Caco-2 (cell line): ENCODE measurements around the gene EBF3. TPM values are rescaled to one million over a fixed set of nuclear protein-coding genes. Genes with fewer than 3 reads are reported as not detected.

Experiments
- BruUV-seq: library from RNA; stranded (reverse); fragments of 400-500 nt; replicated peaks from 2 replicates; lab custom pipeline; 2021; lab: Mats Ljungman, UMichigan
- CTCF ChIA-PET: fragments of 300-600 bp; sonication (Branson Sonifier 250); formaldehyde crosslinking; loops from one replicate; lab custom pipeline; 2022; ENCODE audit warnings: antibody characterized with exemption; lab: Charles Lee
- POLR2A ChIA-PET: fragments of 300-600 bp; sonication (Branson Sonifier 250); formaldehyde crosslinking; loops from one replicate; lab custom pipeline; 2022; ENCODE audit warnings: antibody characterized with exemption; lab: Charles Lee
- DNase-seq, 2 experiments: peaks; one replicate each; pipeline versions ENCODE4 v3.0.0 to v3.0.0-alpha.2; 2020 to 2022
- H3K27me3 ChIP-seq: replicated peaks from 2 replicates; pipeline ENCODE4 v1.6.0; 2011; ENCODE audit warnings: low read length; ENCODE audit not compliant: control insufficient read depth, insufficient read depth
- H3K36me3 ChIP-seq: 2 replicates; pipeline ENCODE4 v1.5.1; 2011; ENCODE audit warnings: low read length; ENCODE audit not compliant: control insufficient read depth, insufficient read depth
- H3K4me1 ChIP-seq: fragments of 250-450 bp; sonication (Bioruptor Pico); 2 replicates; pipeline ENCODE4 v1.5.1; 2020; ENCODE audit warnings: mild to moderate bottlenecking
- H3K4me3 ChIP-seq: 2 replicates; pipeline ENCODE4 v1.5.1; 2011; ENCODE audit warnings: low read depth, mild to moderate bottlenecking, control low read depth, low read length
- H3K9me3 ChIP-seq: fragments of 250-450 bp; sonication (Bioruptor Pico); 2 replicates; pipeline ENCODE4 v1.5.1; 2020; ENCODE audit warnings: mild to moderate bottlenecking, moderate library complexity
- H3K27ac Mint-ChIP-seq: one replicate; pipeline ENCODE4 v1.8.0; 2022; ENCODE audit warnings: mixed read lengths; ENCODE audit not compliant: unreplicated experiment
- H3K27me3 Mint-ChIP-seq: one replicate; pipeline ENCODE4 v1.8.0; 2022; ENCODE audit warnings: mixed read lengths; ENCODE audit not compliant: insufficient read depth, unreplicated experiment
- H3K36me3 Mint-ChIP-seq: one replicate; pipeline ENCODE4 v1.8.0; 2022; ENCODE audit warnings: mild to moderate bottlenecking, mixed read lengths; ENCODE audit not compliant: insufficient read depth, unreplicated experiment
- H3K4me1 Mint-ChIP-seq: one replicate; pipeline ENCODE4 v1.8.0; 2022; ENCODE audit warnings: low read depth, mixed read lengths; ENCODE audit not compliant: unreplicated experiment
- H3K4me3 Mint-ChIP-seq: one replicate; pipeline ENCODE4 v1.8.0; 2022; ENCODE audit warnings: mild to moderate bottlenecking, moderate library complexity, mixed read lengths; ENCODE audit not compliant: unreplicated experiment
- H3K9me3 Mint-ChIP-seq: one replicate; pipeline ENCODE4 v1.8.0; 2022; ENCODE audit warnings: mixed read lengths; ENCODE audit not compliant: unreplicated experiment
- intact Hi-C: fragments of 100-400 bp; cut with micrococcal nuclease; formaldehyde crosslinking; loops from one replicate; pipeline ENCODE4 v1.10.0; 2022; ENCODE audit not compliant: unreplicated experiment
- total RNA-seq: library from RNA; stranded (reverse); gene quantifications from 2 replicates; pipeline ENCODE4 v1.2.3, GENCODE V29; 2022
- TF ChIP-seq, protein P1 (sequence below), 2 experiments: fragments of 200-600 bp in 1 of 2; IDR thresholded peaks; 1 replicate in 1 of 2; 2 replicates in 1 of 2; pipeline versions ENCODE4 v1.5.1 to v1.8.0; 2011 to 2022; ENCODE audit warnings: antibody characterized with exemption in 1 of 2, control low read depth in 1 of 2, inconsistent platforms in 1 of 2, low read depth in 1 of 2, low read length in 1 of 2, mild to moderate bottlenecking in 1 of 2, moderate library complexity in 1 of 2; ENCODE audit not compliant: insufficient read depth in 1 of 2, severe bottlenecking in 1 of 2, unreplicated experiment in 1 of 2

Gene EBF3
- total RNA-seq, 1 experiment from 2014 or later = 0.79 TPM

GRCh38 chr10:129962031-129962871 lies 1.8 kb downstream of the EBF3 start:
- intact Hi-C loops = loop anchor here (2.0 to 10.0 kb wide), 2 partner anchors 497 to 931 kb away; partner anchors contain the start of gene MGMT
- Histone ChIP-seq H3K9me3 (no peaks in the 10 kb centered on the region), H3K4me1 (peaks cover 16% of the 10 kb centered on the region; the same call in 1 of the 2 replicates), H3K36me3 (no peaks in the 10 kb centered on the region), H3K27me3 (peaks cover 4% of the 10 kb centered on the region; the same call in 1 of the 2 replicates), H3K4me3 (no peak overlapping the region)
- no peaks in the 10 kb centered on the region for H3K4me1 Mint-ChIP-seq
- DNase-seq = no peak
- TF ChIP-seq, protein P1, sequence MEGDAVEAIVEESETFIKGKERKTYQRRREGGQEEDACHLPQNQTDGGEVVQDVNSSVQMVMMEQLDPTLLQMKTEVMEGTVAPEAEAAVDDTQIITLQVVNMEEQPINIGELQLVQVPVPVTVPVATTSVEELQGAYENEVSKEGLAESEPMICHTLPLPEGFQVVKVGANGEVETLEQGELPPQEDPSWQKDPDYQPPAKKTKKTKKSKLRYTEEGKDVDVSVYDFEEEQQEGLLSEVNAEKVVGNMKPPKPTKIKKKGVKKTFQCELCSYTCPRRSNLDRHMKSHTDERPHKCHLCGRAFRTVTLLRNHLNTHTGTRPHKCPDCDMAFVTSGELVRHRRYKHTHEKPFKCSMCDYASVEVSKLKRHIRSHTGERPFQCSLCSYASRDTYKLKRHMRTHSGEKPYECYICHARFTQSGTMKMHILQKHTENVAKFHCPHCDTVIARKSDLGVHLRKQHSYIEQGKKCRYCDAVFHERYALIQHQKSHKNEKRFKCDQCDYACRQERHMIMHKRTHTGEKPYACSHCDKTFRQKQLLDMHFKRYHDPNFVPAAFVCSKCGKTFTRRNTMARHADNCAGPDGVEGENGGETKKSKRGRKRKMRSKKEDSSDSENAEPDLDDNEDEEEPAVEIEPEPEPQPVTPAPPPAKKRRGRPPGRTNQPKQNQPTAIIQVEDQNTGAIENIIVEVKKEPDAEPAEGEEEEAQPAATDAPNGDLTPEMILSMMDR (IDR thresholded peaks at IDR 0.05; ENCODE audit: insufficient read depth in 1 of 2, low read depth in 1 of 2, low read length in 1 of 2, severe bottlenecking in 1 of 2, unreplicated experiment in 1 of 2) = no peak
- CTCF ChIA-PET = no interaction called here
- no peak overlapping the region for H3K27ac Mint-ChIP-seq
- no peaks in the 10 kb centered on the region for H3K9me3 Mint-ChIP-seq
- POLR2A ChIA-PET = no interaction called here
- BruUV-seq = no TSS peak
- peaks cover 37% of the 10 kb centered on the region for H3K27me3 Mint-ChIP-seq
- no peaks in the 10 kb centered on the region for H3K36me3 Mint-ChIP-seq
- peak overlapping the region; percentile 74 for H3K4me3 Mint-ChIP-seq

DNA sequence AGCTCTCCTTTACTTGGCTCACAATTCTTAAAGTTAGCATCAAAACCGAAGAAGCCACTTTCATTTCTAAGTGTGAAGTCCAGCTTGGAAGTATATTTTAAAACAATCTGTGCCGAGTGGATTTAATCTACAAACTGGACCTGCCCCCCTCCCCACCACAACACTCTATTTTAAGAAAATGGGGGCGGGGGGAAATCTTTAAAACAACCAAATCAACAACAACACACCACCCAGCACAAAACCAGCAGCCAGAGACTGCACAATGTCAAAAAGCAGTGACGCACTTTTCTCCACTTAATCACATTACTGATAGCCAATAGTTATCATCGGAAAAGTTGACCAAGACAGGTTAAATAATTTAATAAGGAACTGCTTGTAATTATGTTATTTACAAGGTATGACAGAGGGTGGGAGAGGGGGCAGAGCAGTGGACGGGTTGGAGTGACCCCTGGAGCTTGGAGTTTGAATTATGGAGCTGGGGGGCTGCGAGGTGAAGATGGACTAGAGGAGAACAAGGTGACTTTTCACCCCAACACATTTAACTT lies 2.8 kb downstream of the EBF3 start:
- BruUV-seq = no TSS peak
- Mint-ChIP-seq H3K27ac (no peak overlapping the region), H3K27me3 (peaks cover 34% of the 10 kb centered on the region), H3K4me1 (no peaks in the 10 kb centered on the region), H3K36me3 (no peaks in the 10 kb centered on the region), H3K9me3 (no peaks in the 10 kb centered on the region), H3K4me3 (no peak overlapping the region)
- H3K9me3 ChIP-seq = no peaks in the 10 kb centered on the region
- TF ChIP-seq, protein P1 (IDR thresholded peaks at IDR 0.05; ENCODE audit: insufficient read depth in 1 of 2, low read depth in 1 of 2, low read length in 1 of 2, severe bottlenecking in 1 of 2, unreplicated experiment in 1 of 2) = no peak
- H3K27me3 ChIP-seq = peaks cover 4% of the 10 kb centered on the region; the same call in 1 of the 2 replicates
- CTCF ChIA-PET = no interaction called here
- POLR2A ChIA-PET = no interaction called here
- peaks cover 20% of the 10 kb centered on the region for H3K4me1 ChIP-seq
- no peak for DNase-seq
- H3K4me3 ChIP-seq = no peak overlapping the region
- no peaks in the 10 kb centered on the region for H3K36me3 ChIP-seq
- intact Hi-C loops = loop anchor here (10.0 kb wide), 1 partner anchor 496 kb away; the partner anchor contains the start of gene MGMT

GRCh38 chr10:129960481-129961156 lies 3.5 kb downstream of the EBF3 start:
- no peak for DNase-seq
- no peak overlapping the region for H3K27ac Mint-ChIP-seq
- H3K36me3 ChIP-seq = no peaks in the 10 kb centered on the region
- intact Hi-C loops = loop anchor here (10.0 kb wide), 1 partner anchor 496 kb away; the partner anchor contains the start of gene MGMT
- CTCF ChIA-PET = no interaction called here
- H3K4me1 ChIP-seq = peaks cover 26% of the 10 kb centered on the region
- no peaks in the 10 kb centered on the region for H3K36me3 Mint-ChIP-seq
- BruUV-seq = no TSS peak
- H3K27me3 ChIP-seq = peaks cover 4% of the 10 kb centered on the region; the same call in 1 of the 2 replicates
- peak overlapping the region; percentile 36 for H3K4me3 Mint-ChIP-seq
- no peaks in the 10 kb centered on the region for H3K9me3 ChIP-seq
- no peaks in the 10 kb centered on the region for H3K4me1 Mint-ChIP-seq
- H3K9me3 Mint-ChIP-seq = no peaks in the 10 kb centered on the region
- peaks cover 30% of the 10 kb centered on the region for H3K27me3 Mint-ChIP-seq
- POLR2A ChIA-PET = interaction anchor here (0.7 kb wide), 1 partner anchor 437 kb away, joined by 3 read pairs; no protein-coding TSS in a partner anchor
- TF ChIP-seq, protein P1 (IDR thresholded peaks at IDR 0.05; ENCODE audit: insufficient read depth in 1 of 2, low read depth in 1 of 2, low read length in 1 of 2, severe bottlenecking in 1 of 2, unreplicated experiment in 1 of 2) = no peak
- no peak overlapping the region for H3K4me3 ChIP-seq
